GM19099 (cell line): ENCODE data around the gene TBX1.

Experiments used
- POLR2A ChIP-seq: IDR thresholded peaks from 3 replicates; pipeline ENCODE4 v1.6.1; 2011; ENCODE audit warnings: low read depth; ENCODE audit not compliant: insufficient read length; ENCODE audit errors: extremely low read depth

Gene TBX1

DNA sequence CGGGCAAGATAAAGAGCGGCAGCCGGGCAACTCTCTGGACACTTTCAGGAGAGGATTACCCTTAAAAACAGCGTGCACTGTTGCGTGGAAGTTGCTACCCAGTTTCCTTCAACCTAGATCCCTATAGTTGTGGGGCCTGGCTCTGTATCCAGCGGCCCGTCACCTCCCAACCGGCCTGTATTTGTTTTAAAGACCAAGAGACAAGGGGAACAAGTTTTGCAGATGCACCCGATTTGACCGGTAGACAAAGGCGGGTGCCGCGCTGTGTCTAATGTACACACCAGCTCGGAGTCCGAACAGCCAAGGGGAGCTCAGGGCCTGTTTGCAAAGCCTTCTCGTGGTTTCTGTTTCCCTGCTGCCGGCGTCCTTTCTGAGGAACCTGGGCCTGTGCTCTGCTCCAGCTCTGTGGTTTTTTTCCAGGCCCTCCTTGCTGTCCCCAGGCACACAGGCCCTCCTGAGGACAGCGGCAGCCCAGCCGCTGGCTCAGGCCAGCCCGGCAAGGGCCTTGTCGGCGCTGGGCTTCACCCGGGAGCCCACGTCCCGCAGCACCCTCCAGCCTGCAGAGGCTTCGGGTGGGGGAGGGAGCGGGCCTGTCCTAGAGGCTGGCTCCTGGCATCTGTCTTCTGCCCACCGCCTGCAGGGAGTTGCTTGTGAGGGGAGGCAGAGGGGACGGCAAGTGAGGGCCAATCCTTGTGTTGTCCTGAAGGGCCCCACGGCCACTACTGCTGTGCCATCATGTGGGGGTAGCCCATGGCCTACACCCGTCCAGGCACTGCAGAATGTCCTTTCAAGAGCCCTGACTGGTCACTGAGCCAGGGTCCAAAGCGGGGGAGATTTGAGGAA lies 1.4 kb downstream of the TBX1 start:
- TF ChIP-seq POLR2A = no peak

DNA sequence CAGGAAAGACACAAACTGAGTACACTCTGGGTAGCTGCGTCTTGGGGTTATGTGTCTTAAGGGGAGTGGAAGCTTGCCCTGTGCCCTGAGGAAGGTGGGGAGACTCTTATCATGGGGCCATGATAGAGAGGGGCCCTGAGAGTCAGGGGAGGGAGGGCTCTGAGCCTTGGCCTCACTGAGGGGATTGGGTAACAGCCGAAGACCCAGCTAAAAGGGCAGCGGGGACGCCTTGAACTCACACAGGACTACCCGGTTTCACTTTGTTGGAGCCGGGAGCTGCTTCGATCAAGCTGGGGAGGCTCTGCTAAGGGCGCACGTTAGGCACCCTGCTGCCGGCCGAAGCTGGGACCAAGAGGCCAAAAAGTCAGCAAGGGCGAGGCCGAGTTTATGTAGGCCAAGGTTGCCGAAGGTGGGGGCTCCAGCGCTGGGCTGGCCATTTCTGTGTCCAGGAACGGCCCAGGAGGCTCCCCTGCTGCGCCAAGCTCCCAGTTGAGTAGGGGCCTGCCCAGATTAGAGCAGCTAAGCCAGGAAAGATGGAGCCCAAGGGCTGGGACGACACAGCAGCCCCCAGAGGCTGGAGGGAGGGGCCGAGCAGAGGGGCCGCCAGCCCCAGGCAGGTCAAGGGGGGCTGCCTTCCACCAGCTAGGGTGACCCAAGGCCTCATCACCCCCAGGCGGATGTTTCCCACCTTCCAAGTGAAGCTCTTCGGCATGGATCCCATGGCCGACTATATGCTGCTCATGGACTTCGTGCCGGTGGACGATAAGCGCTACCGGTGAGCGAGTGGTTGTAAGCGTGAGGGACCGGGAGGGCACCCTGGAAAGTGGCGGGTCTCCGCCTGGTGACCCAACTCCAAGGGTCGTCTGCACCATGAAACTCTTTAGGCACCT lies 2.2 kb downstream of the TBX1 start:
- no peak for TF ChIP-seq POLR2A

DNA sequence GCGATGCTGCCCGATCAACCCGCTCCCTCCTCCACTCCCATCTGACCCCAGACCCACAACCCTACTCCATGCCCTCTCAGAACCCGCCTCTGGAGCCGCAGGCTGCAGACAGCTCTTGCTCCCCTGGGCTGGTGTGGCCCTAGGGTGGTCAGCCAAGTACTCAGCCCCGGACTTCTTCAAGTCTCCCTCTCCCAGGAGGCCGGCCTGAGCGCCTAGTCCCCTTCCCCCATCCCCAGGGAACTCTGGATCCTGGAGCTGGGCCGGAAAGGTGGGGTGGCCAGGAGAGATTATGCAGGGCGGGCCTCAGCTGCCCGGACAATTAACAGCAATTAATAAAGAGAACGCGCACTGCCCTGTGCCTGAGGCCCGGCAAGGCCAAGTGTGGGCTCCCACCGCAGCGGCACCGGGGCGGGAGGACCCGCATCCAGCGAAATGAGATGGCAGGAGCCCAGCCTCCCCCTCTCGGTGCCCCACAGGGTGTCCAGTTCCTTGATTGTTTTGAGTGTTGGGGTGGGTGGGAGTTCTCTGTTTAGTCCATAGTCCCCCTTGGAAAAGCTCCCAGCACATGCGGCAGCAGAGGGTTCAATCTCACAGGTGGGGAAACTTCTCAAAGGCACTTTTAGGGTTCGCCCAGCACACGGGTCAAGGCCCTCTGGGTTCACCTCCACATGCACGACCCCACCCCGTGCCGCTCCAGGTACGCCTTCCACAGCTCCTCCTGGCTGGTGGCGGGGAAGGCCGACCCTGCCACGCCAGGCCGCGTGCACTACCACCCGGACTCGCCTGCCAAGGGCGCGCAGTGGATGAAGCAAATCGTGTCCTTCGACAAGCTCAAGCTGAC lies 3.1 kb downstream of the TBX1 start:
- no peak for TF ChIP-seq POLR2A

DNA sequence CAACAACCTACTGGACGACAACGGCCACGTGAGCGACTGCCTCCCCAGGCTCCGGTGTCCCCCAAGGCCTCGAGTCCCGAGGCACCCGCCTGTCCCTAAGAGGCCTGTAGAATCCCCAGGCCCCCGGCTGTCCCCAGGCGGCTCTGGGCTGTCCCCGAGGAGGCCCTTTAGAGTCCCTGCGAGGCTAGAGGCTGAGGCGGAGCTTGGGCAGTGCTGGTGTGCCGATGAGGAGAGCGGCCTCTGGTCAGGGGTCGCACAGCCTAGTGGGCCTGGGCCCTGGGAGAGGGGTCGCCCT lies 3.7 kb downstream of the TBX1 start:
- TF ChIP-seq POLR2A = no peak

DNA sequence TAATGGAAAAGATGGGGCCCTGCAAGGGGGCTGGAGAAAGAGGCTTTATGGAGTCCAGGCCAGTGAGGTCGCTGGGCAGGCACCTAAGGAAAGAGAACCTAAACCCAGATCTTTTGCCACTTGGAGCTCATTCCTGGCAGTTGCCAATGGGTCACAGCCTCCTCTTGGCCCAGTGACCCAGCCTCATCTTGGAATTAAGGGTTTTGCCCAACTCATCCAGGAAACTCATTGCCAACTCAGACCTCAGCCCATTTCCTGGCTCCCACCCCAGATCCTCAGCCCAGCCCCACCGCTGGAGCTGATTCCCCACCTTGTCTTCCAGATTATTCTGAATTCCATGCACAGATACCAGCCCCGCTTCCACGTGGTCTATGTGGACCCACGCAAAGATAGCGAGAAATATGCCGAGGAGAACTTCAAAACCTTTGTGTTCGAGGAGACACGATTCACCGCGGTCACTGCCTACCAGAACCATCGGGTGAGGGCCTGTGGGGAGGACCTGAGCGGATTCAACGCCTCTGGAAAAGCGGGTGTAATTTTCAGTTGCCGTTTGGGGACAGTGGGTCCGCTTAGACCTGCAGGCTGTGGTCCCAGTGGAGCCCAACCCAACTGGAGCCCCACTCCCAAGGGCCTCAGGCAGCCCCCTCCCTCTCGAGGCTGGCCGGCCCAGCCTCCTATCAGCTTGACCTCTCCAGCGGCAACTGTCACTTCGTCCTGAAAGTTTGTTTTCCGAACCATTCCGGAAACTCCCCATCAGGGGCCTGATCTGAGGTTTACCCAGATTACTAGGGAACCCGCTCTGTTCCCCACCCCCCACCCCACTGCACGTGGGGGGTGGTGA lies 4.3 kb downstream of the TBX1 start:
- no peak for TF ChIP-seq POLR2A

DNA sequence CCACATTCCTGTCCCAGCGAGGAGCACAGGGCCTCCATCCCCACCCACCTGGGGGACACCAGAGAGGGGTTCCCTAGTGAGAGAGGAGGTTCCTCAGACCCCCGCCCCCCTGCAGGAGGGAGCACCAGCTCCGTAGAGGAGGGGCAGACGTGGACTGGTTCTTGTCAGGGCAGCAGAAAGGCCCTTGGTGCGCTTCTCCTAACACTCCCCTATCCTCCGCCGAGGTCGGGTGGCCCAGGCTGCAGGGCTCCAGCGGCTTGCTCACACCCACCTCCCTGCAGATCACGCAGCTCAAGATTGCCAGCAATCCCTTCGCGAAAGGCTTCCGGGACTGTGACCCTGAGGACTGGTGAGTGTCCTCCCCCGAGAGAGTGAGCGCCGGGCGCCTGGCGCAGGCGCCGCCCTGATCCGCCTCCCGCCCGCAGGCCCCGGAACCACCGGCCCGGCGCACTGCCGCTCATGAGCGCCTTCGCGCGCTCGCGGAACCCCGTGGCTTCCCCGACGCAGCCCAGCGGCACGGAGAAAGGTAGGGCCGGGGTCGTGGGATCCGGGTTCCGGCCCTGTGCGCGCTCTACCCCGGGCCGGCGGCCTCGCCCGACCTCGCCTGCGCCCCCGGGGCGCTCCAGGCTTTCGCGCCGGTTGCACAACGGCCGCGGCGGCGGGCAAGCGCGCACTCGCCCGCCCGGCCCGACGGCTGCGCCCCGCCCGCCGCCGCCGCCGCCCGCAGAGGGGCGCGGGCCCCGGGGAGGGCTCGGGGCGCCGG lies 5.1 kb downstream of the TBX1 start:
- TF ChIP-seq POLR2A = no peak

DNA sequence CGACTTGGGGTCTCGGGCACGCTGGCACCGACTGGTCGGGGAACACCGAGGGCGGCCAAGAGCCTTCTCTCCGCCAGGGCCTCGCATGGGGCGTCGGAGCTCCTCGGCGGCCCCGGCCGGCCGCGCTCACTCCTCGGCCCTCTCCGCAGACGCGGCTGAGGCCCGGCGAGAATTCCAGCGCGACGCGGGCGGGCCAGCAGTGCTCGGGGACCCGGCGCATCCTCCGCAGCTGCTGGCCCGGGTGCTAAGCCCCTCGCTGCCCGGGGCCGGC lies 5.6 kb downstream of the TBX1 start:
- TF ChIP-seq POLR2A = no peak

DNA sequence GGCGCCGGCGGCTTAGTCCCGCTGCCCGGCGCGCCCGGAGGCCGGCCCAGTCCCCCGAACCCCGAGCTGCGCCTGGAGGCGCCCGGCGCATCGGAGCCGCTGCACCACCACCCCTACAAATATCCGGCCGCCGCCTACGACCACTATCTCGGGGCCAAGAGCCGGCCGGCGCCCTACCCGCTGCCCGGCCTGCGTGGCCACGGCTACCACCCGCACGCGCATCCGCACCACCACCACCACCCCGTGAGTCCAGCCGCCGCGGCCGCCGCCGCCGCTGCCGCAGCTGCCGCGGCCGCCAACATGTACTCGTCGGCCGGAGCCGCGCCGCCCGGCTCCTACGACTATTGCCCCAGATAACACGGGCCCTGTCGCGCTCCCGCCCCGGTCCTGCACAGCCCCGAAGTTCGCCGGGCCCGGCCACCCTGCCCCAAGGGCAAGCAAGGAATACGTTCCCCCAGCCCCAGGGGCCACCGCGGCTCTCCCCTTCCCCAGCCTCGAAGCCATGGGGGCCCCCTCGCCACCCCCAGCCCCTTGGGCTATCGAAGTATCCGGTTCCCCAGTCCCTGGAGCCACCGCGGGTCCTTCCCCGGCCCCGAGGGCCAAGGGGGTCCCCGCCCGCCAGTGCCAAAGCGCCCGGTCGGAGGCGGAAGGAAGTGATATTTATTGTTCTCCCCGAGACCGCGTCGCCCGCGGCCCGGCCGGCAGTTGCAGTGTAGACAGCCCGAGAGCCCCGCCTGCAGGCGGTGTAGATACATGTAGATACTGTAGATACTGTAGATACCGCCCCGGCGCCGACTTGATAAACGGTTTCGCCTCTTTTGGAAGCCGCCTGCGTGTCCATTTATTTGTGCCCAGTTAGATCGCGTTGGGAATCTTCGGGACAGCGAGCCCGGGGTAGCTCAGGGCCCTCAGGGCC lies 6.2 kb downstream of the TBX1 start:
- no peak for TF ChIP-seq POLR2A

DNA sequence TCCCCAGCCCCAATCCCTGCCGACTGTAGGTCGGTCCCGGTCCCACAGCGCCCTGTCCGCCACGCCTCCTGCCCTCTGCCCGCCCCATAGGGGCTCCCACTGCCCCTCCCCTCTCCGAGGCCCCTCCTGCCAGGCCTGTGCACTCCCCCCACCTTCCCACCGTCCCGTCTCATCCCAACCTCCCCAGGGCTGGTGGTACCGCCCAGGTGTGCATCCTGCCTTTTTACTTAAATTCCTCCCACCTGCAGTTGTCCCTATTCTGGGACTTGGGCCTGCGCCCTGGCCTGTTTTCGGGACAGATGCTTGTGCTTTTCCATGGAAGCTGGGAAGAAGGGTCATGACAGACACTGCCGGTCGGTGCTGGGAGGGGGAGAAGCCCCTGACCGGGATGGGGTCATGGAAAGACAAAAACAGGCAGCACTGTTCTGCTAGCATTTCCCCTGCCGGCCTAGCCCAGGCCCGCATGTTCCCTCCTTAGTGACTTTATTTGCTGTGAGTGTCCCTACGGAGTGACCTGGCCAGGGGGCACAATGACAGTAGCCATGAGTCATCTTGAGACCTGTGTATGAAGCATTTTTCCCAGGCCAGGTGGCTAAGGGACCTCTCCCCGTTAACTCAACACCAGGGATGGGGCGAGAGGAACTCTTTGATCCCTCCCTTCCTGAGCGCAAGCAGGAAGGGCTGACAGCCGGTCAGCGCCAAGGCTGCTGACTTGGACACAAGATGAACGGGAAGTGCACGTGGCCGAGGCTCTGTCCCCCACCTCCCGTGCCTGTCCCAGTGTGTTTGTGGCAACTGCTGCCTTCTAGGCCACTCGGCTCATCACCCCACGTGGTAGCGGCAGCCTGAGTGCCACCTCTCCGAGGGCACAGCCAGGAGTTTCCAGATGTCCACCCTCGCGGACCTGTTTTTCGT lies 7.1 kb downstream of the TBX1 start:
- TF ChIP-seq POLR2A = no peak

DNA sequence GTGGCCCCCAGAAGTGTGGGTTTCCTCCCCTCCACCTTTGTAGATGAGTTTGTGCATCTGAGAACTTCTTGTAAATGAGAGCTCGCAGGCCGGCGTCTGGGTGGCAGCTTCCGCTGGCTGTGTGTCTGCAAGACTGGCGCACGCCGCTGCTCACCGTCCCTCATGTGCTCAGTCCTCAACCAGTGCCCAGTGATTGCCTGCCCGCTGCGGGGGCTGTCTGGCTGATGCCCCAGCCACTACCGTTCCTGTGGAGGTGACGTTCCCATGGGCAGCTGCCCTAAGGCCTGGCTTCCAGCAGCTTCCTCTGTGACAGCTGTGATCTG lies 8.8 kb downstream of the TBX1 start:
- no peak for TF ChIP-seq POLR2A

DNA sequence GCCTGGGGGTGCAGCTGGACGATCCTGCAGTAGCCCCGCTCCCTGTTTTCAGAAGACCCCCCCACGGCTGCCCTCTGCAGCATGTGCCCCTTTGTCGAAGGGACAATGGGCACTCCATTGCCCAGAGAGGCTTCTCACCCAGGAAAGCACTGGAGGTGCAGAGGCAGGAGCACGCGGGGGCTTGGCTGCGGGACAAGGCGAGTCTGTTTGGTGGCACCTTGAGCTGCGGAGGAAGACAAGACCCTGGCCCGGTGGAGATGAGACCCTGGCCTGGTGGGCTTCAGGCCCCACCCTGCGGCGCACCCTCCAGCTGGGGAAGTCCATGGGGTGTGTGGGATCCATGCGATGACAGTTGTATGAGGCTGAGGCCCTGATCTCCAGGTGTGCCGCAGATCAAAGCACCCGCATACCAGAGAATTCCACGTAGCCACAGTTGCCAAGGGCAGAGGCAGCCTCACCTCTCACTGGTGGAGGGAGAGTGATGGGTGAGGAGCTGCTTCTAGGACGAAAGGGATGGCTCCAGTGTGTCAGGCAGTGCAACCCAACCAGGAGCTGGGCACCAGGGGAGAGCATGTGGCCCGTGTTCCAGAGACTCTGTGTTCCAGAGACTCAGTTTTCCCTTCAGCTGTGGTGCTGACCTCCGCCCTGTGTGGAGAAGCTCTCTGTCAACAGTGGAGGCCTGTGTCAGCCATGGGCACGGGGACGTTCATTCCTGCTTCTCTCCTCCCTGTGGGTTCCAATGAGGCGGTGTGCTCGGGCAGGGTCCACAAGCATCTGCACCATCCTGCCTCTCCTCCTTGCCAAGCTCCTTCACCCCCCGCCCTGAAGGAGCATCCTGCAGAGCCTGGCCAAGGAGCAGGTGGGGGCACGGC lies 10.0 kb downstream of the TBX1 start:
- no peak for TF ChIP-seq POLR2A
